Measurements from ENCODE around the gene MGAT4C. TPM values are rescaled to one million over a fixed set of nuclear protein-coding genes. Genes with fewer than 3 reads are reported as not detected.

The MGAT4C gene
- polyA plus RNA-seq, 2 of the 4 experiments (the other 2 are of a cell fraction): 0.17 TPM; not detected in 1

DNA sequence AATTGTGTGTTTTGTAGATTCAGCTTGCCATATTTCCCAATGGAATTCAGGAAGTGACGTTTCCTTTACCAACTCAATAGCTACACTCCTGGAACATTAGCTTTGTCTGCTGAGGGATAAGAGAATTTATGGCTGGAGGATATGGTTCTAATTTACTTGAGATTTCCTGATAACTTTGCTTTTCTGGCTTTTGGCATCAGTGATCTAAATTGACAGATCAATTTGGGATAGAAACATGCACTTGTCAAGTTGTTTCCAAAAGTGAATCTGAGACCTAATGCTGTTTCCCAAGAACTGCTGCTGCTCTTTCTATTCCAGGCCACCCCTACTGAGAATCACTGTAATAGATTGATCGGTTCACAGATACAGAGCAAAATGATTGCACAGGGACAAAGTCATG, 43.2 kb downstream of the MGAT4C start (continued):
- TF ChIP-seq TP53 (CRISPR knock-in tag; IDR thresholded peaks at IDR 0.05) (no peak), TFCP2L1 (CRISPR knock-in tag; IDR thresholded peaks at IDR 0.05) (no peak), MYC (IDR thresholded peaks at IDR 0.05; ENCODE audit: borderline replicate concordance, low read length) (no peak)

DNA sequence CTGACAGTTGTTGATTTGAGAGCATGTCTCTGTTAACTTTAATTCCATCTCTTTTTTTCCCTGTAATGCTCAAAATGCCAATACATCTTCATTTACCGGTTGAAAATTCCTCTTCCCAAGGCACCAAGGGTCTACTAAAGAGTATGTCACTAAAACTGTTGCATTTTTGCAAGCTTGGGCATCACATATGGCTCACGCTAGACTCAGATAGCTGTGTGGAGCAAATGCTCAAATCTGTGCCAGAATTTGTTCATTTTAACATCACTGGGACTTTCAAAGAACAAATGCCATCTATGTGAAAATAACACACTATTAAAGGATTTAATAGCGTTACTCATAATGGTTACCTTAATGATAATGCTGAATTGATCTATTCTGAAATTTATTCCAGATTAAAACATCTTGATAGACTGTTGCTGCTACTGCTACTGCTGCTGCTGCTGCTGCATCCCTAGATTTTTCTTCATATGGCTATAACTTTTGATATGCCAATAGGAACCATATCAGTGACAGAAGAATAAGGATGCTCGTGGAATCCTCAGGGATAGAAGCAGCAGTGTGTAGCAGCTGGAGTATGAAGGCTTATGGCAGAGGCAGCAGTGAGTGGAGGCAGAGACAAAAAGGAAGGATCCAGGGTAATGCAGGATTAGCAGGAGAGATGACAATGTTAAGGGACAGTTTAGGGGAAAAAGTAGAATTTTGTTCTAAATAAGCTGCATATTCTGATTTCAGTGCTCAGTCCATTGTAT, 57.3 kb downstream of the MGAT4C start:
- FAIRE-seq (no peak), DNase-seq (ENCODE audit: low read depth in 1 of 2, low spot score in 1 of 2) (no peak), ATAC-seq (no peak)
- H3K4me2 ChIP-seq: no peak overlapping the region
- no peaks in the 10 kb centered on the region for H3K9me3 ChIP-seq
- peaks cover 4% of the 10 kb centered on the region; the same call in 1 of the 3 replicates for H3K4me1 ChIP-seq
- WGBS (ENCODE audit: missing lambda C conversion rate): 26% methylated on average over 4 of the region's 4 CpGs
- H3K4me3 ChIP-seq: no peak overlapping the region
- H3K27ac ChIP-seq: no peak overlapping the region
- POLR2A ChIA-PET: no interaction called here
- TF ChIP-seq HDAC2 (IDR thresholded peaks at IDR 0.05): no peak
- TF ChIP-seq KDM5A (IDR thresholded peaks at IDR 0.05): no peak
- no peak for TF ChIP-seq NR3C1 (IDR thresholded peaks at IDR 0.05)
- no peak for TF ChIP-seq NPAS2 (CRISPR knock-in tag; IDR thresholded peaks at IDR 0.05; ENCODE audit: borderline replicate concordance)
- no peak for TF ChIP-seq RNF2 (IDR thresholded peaks at IDR 0.05; ENCODE audit: borderline replicate concordance, low read depth)
- TF ChIP-seq CEBPB (IDR thresholded peaks at IDR 0.05): no peak
- TF ChIP-seq MAFK (IDR thresholded peaks at IDR 0.05; ENCODE audit: partially characterized antibody): no peak
- TF ChIP-seq RARB (CRISPR knock-in tag; IDR thresholded peaks at IDR 0.05): no peak
- TF ChIP-seq, protein P1, sequence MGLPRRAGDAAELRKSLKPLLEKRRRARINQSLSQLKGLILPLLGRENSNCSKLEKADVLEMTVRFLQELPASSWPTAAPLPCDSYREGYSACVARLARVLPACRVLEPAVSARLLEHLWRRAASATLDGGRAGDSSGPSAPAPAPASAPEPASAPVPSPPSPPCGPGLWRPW (IDR thresholded peaks at IDR 0.05): no peak
- TF ChIP-seq HOXA7 (CRISPR knock-in tag; IDR thresholded peaks at IDR 0.05): no peak
- TF ChIP-seq, protein P2, sequence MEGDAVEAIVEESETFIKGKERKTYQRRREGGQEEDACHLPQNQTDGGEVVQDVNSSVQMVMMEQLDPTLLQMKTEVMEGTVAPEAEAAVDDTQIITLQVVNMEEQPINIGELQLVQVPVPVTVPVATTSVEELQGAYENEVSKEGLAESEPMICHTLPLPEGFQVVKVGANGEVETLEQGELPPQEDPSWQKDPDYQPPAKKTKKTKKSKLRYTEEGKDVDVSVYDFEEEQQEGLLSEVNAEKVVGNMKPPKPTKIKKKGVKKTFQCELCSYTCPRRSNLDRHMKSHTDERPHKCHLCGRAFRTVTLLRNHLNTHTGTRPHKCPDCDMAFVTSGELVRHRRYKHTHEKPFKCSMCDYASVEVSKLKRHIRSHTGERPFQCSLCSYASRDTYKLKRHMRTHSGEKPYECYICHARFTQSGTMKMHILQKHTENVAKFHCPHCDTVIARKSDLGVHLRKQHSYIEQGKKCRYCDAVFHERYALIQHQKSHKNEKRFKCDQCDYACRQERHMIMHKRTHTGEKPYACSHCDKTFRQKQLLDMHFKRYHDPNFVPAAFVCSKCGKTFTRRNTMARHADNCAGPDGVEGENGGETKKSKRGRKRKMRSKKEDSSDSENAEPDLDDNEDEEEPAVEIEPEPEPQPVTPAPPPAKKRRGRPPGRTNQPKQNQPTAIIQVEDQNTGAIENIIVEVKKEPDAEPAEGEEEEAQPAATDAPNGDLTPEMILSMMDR (IDR thresholded peaks at IDR 0.05): no peak
- TF ChIP-seq, protein P3, sequence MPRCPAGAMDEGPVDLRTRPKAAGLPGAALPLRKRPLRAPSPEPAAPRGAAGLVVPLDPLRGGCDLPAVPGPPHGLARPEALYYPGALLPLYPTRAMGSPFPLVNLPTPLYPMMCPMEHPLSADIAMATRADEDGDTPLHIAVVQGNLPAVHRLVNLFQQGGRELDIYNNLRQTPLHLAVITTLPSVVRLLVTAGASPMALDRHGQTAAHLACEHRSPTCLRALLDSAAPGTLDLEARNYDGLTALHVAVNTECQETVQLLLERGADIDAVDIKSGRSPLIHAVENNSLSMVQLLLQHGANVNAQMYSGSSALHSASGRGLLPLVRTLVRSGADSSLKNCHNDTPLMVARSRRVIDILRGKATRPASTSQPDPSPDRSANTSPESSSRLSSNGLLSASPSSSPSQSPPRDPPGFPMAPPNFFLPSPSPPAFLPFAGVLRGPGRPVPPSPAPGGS (IDR thresholded peaks at IDR 0.05): no peak
- no peak for TF ChIP-seq POLR2A (IDR thresholded peaks at IDR 0.05; ENCODE audit: low read length)
- no peak for TF ChIP-seq GATA3 (IDR thresholded peaks at IDR 0.05; ENCODE audit: borderline replicate concordance)
- TF ChIP-seq, protein P4, sequence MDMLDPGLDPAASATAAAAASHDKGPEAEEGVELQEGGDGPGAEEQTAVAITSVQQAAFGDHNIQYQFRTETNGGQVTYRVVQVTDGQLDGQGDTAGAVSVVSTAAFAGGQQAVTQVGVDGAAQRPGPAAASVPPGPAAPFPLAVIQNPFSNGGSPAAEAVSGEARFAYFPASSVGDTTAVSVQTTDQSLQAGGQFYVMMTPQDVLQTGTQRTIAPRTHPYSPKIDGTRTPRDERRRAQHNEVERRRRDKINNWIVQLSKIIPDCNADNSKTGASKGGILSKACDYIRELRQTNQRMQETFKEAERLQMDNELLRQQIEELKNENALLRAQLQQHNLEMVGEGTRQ (IDR thresholded peaks at IDR 0.05): no peak
- TF ChIP-seq MYC (IDR thresholded peaks at IDR 0.05; ENCODE audit: borderline replicate concordance, low read length): no peak
- TF ChIP-seq JUN (IDR thresholded peaks at IDR 0.05): no peak
- no peak for TF ChIP-seq EP300 (IDR thresholded peaks at IDR 0.05)
- TF ChIP-seq, protein P5, sequence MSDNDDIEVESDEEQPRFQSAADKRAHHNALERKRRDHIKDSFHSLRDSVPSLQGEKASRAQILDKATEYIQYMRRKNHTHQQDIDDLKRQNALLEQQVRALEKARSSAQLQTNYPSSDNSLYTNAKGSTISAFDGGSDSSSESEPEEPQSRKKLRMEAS (IDR thresholded peaks at IDR 0.05): no peak
- CTCF ChIA-PET: no interaction called here

DNA sequence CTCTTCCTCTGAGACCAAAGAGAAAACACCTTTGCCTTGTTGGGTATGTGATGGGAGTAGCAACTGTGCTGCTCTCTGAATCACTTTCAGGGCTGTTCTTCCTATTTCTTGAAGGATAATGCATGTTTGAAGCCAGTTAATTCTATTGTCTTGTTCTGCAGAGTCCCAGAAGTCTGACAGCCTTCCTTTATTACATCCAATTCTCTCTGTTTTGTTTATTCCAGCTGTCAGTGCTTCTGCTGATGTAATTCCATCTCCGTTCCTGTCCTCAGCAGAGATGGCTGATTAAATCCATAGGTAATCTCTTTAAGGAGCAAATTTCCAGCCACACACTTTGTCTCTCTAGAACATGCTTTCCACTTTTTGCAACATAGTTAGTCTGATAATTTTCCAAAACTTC, 59.7 kb downstream of the MGAT4C start:
- Histone ChIP-seq H3K4me2 (no peak overlapping the region), H3K4me3 (no peak overlapping the region), H3K4me1 (peaks cover 5% of the 10 kb centered on the region; the same call in 1 of the 3 replicates), H3K9me3 (no peaks in the 10 kb centered on the region), H3K27ac (no peak overlapping the region)
- FAIRE-seq: no peak
- ChIA-PET CTCF (no interaction called here), POLR2A (no interaction called here)
- TF ChIP-seq RARB (CRISPR knock-in tag; IDR thresholded peaks at IDR 0.05): no peak
- 78% methylated on average over 1 of the region's 1 CpG for WGBS (ENCODE audit: missing lambda C conversion rate)
- no peak for DNase-seq (ENCODE audit: low read depth in 1 of 2, low spot score in 1 of 2)
- ATAC-seq: no peak
